ENCODE measurements around the gene CDH13. TPM values are rescaled to one million over a fixed set of nuclear protein-coding genes. Genes with fewer than 3 reads are reported as not detected.

Gene CDH13
- total and polyA plus RNA-seq, 2 of the 8 experiments (the other 6 are each of a cell fraction or from before 2014, with no cell fraction given), result 2.3 to 2.4 TPM

DNA sequence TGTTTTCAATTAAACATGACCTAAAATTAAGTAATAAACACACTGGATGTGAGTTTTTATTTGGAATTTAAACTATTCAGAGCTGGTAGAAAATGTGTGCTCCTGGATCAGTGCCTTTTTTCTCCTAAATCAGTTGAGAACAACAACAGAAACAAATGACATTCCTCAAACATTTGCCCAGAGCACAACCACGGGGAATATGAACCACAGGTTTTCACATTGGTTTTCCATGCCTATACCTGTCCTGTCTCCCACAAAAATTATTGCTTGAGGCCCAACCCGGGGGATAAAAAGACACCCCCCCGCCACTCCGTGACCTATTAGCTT, 1187.9 kb downstream of the CDH13 start (continued):
- TF ChIP-seq POU5F1 (IDR thresholded peaks at IDR 0.05; ENCODE audit: low read depth, low read length), result no peak
- no peak for TF ChIP-seq RNF2 (IDR thresholded peaks at IDR 0.05; ENCODE audit: borderline replicate concordance, low read depth, low read length, missing control alignments, poor library complexity, severe bottlenecking)
- TF ChIP-seq POLR2AphosphoS5 (IDR thresholded peaks at IDR 0.05; ENCODE audit: low read depth, low read length), result no peak
- TF ChIP-seq GABPA (IDR thresholded peaks at IDR 0.05; ENCODE audit: borderline replicate concordance, insufficient read depth, low read length), result no peak
